ENCODE measurements around the gene PEX5L. TPM values are rescaled to one million over a fixed set of nuclear protein-coding genes. Genes with fewer than 3 reads are reported as not detected.

PEX5L gene
- total RNA-seq, 4 donors from 2014 or later = 1.2 TPM; not detected in 3

DNA sequence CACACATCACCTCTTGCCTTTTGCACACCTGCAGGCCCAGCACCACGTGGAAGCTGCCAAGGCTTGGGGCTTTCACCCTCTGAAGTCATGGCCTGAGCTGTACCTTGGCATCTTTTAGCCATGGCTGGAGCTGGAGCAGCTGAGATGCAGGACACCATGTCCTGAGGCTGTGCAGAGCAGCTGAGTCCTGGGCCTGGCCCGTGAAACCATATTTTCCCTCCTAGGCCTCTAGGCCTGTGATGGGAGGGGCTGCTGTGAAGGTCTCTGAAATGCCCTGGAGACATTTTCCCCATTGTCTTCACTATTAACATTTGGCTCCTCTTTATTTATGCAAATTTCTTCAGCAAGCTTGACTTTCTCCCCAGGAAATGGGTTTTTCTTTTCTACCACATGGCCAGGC lies 41.9 kb upstream of the PEX5L start:
- intact Hi-C loops (cut with DNase I; ENCODE audit: low total_unique reads) (no loop called here), in situ Hi-C loops (cut with MboI; ENCODE audit: low pct_ligation_motif_present in 1 of 4, low pct_unique_long_range_greater_than_20kb in 1 of 4, low sequenced_read_pairs in 3 of 4) (no loop called here)
- H3K4me1 ChIP-seq = no peaks in the 10 kb centered on the region
- H3K36me3 ChIP-seq = no peaks in the 10 kb centered on the region
- no peaks in the 10 kb centered on the region for H3K9me3 ChIP-seq
- no peak for DNase-seq
- no peak overlapping the region for H3K4me3 ChIP-seq
- 46% methylated on average over 2 of the region's 2 CpGs; no CpG with 5 or more reads in 1 of the 2 donors for WGBS, 2 donors (ENCODE audit: low coverage in 1 of 2)
- H3K27ac ChIP-seq = no peak overlapping the region
- TF ChIP-seq POLR2A (IDR thresholded peaks at IDR 0.05) = no peak
- TF ChIP-seq EP300 (IDR thresholded peaks at IDR 0.05; ENCODE audit: low read depth) = no peak
- TF ChIP-seq POLR2AphosphoS5 (IDR thresholded peaks at IDR 0.05) = no peak
- TF ChIP-seq CTCF (IDR thresholded peaks at IDR 0.05) = no peak
- no peaks in the 10 kb centered on the region for H3K27me3 ChIP-seq

DNA sequence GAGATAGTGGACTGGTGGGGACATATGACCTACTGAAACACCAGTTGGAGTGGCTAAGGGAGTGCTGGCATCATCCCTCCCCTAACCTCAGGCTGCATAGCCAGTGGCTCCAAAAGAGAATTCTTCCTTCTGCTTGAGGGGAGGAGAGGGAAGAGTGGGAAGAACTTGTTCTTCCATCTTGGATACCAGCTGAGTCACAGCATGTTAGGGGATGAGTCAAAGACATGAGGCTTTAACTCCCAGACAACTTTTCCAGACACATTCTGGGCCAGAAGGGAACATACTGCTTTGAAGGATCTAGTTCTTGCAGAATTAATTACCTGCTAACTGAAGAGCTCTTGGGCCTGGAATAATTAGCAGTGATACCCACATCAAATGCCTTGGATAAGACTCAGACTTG lies 36.8 kb upstream of the PEX5L start:
- no peak for DNase-seq
- Histone ChIP-seq H3K9me3 (no peaks in the 10 kb centered on the region), H3K27me3 (no peaks in the 10 kb centered on the region), H3K27ac (no peak overlapping the region), H3K4me3 (no peak overlapping the region), H3K4me1 (no peaks in the 10 kb centered on the region), H3K36me3 (no peaks in the 10 kb centered on the region)
- in situ Hi-C loops (cut with MboI; ENCODE audit: low pct_ligation_motif_present in 1 of 4, low pct_unique_long_range_greater_than_20kb in 1 of 4, low sequenced_read_pairs in 3 of 4) (no loop called here), intact Hi-C loops (cut with DNase I; ENCODE audit: low total_unique reads) (no loop called here)
- TF ChIP-seq EP300 (IDR thresholded peaks at IDR 0.05; ENCODE audit: low read depth) = no peak
- no peak for TF ChIP-seq POLR2A (IDR thresholded peaks at IDR 0.05)
- no peak for TF ChIP-seq CTCF (IDR thresholded peaks at IDR 0.05)
- TF ChIP-seq POLR2AphosphoS5 (IDR thresholded peaks at IDR 0.05) = no peak

DNA sequence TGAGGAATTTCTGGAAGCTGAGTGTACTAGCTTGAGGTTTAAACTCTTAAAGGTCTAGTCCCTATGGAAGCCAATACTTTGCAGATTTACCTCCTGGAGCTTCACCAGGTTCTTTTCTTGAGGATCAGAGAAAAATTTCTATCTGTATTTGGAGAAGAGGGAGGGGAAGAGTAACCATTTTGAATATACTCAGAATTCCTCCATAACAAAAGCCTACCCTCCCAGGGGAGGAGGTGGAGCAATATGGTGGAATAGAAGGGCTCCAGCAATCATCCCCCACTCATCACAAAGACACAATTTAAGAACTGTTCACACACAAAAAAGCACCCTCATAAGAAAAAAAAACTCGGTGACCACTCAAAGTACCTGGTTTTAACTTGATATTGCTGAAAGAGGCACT lies 36.0 kb upstream of the PEX5L start:
- Histone ChIP-seq H3K9me3 (no peaks in the 10 kb centered on the region), H3K27me3 (no peaks in the 10 kb centered on the region), H3K4me3 (no peak overlapping the region), H3K4me1 (no peaks in the 10 kb centered on the region), H3K27ac (no peak overlapping the region), H3K36me3 (no peaks in the 10 kb centered on the region)
- TF ChIP-seq EP300 (IDR thresholded peaks at IDR 0.05; ENCODE audit: low read depth) = no peak
- TF ChIP-seq POLR2A (IDR thresholded peaks at IDR 0.05) = no peak
- TF ChIP-seq POLR2AphosphoS5 (IDR thresholded peaks at IDR 0.05) = no peak
- TF ChIP-seq CTCF (IDR thresholded peaks at IDR 0.05) = no peak
- 42 to 60% methylated on average over 1 of the region's 1 CpG for WGBS, 2 donors (ENCODE audit: low coverage in 1 of 2)
- in situ Hi-C loops (cut with MboI; ENCODE audit: low pct_ligation_motif_present in 1 of 4, low pct_unique_long_range_greater_than_20kb in 1 of 4, low sequenced_read_pairs in 3 of 4) = no loop called here
- intact Hi-C loops (cut with DNase I; ENCODE audit: low total_unique reads) = no loop called here
- no peak for DNase-seq

DNA sequence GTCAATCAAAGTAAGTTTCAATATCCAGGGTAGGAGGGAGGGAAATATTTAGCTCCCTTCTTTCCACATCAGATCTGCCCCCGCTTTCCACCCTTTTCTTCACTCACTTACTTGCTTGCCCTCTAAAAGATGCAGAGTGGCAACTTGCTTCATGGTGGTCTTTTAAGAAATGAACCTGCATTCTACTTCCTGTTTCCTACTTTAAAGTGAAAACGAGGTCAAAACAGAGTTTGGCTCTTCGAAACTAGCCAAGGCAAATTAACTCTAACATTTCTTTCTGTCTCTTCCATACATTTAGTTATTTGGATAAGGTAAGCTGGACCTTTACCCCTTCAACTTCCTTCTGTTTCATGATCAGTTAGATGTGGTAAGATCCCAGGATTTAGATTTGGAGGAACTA lies 34.2 kb upstream of the PEX5L start:
- Histone ChIP-seq H3K4me1 (no peaks in the 10 kb centered on the region), H3K36me3 (no peaks in the 10 kb centered on the region), H3K27me3 (no peaks in the 10 kb centered on the region), H3K4me3 (no peak overlapping the region), H3K9me3 (no peaks in the 10 kb centered on the region), H3K27ac (no peak overlapping the region)
- DNase-seq = no peak
- 54 to 66% methylated on average over 3 of the region's 3 CpGs for WGBS, 2 donors (ENCODE audit: low coverage in 1 of 2)
- intact Hi-C loops (cut with DNase I; ENCODE audit: low total_unique reads) = no loop called here
- in situ Hi-C loops (cut with MboI; ENCODE audit: low pct_ligation_motif_present in 1 of 4, low pct_unique_long_range_greater_than_20kb in 1 of 4, low sequenced_read_pairs in 3 of 4) = no loop called here
- no peak for TF ChIP-seq EP300 (IDR thresholded peaks at IDR 0.05; ENCODE audit: low read depth)
- TF ChIP-seq CTCF (IDR thresholded peaks at IDR 0.05) = no peak
- TF ChIP-seq POLR2A (IDR thresholded peaks at IDR 0.05) = no peak
- no peak for TF ChIP-seq POLR2AphosphoS5 (IDR thresholded peaks at IDR 0.05)
